Mesenchymal stem cell (in vitro differentiated cells and primary cell): Measurements from ENCODE around the gene CD163L1.

Experiments
- DNase-seq: peaks from one replicate; pipeline ENCODE4 v3.0.0-alpha.2; 2013
- H2AFZ ChIP-seq: one replicate; pipeline ENCODE4 v1.6.1; 2013; ENCODE audit warnings: low read depth, mild to moderate bottlenecking, control low read depth, inconsistent platforms, low read length, moderate library complexity
- H2AK5ac ChIP-seq: 2 replicates; pipeline ENCODE4 v1.6.1; 2013; ENCODE audit warnings: low read length, moderate library complexity, mild to moderate bottlenecking, inconsistent platforms; ENCODE audit not compliant: severe bottlenecking
- H2BK120ac ChIP-seq: one replicate; pipeline ENCODE4 v1.6.1; 2013; ENCODE audit warnings: low read depth, mild to moderate bottlenecking, inconsistent platforms, low read length, moderate library complexity
- H2BK12ac ChIP-seq, 2 experiments: one replicate each; pipeline ENCODE4 v1.6.1; 2013; ENCODE audit warnings: inconsistent platforms in 2 of 2, low read length in 2 of 2, mild to moderate bottlenecking in 2 of 2, moderate library complexity in 2 of 2, control low read depth in 1 of 2
- H2BK15ac ChIP-seq: one replicate; pipeline ENCODE4 v1.6.1; 2013; ENCODE audit warnings: mild to moderate bottlenecking, low read depth, inconsistent platforms; ENCODE audit not compliant: poor library complexity, severe bottlenecking
- H2BK5ac ChIP-seq: 2 replicates; pipeline ENCODE4 v1.6.1; 2013; ENCODE audit warnings: low read depth, mild to moderate bottlenecking, low read length, control low read depth, inconsistent platforms; ENCODE audit not compliant: poor library complexity, severe bottlenecking
- H3K14ac ChIP-seq, 2 experiments: one replicate each; pipeline ENCODE4 v1.6.1; 2013; ENCODE audit warnings: inconsistent platforms in 2 of 2, low read length in 2 of 2, control low read depth in 1 of 2, mild to moderate bottlenecking in 1 of 2, moderate library complexity in 1 of 2
- H3K18ac ChIP-seq, 2 experiments: one replicate each; pipeline ENCODE4 v1.6.1; 2013; ENCODE audit warnings: inconsistent platforms in 2 of 2, low read length in 2 of 2, control low read depth in 1 of 2, low read depth in 1 of 2, mild to moderate bottlenecking in 1 of 2
- H3K23ac ChIP-seq, 2 experiments: one replicate each; pipeline ENCODE4 v1.6.1; 2013; ENCODE audit warnings: inconsistent platforms in 2 of 2, low read length in 2 of 2, mild to moderate bottlenecking in 2 of 2, moderate library complexity in 2 of 2, control low read depth in 1 of 2
- H3K27ac ChIP-seq: 2 replicates; pipeline ENCODE4 v1.5.1; 2013; ENCODE audit warnings: mild to moderate bottlenecking, moderate library complexity, low read length, control low read depth, inconsistent platforms; ENCODE audit not compliant: poor library complexity, severe bottlenecking
- H3K27me3 ChIP-seq, 2 experiments: 2 replicates each; pipeline versions ENCODE4 v1.6.1 to v1.7.0; 2013; ENCODE audit warnings: low read length in 2 of 2, mild to moderate bottlenecking in 2 of 2, moderate library complexity in 2 of 2, control low read depth in 1 of 2, inconsistent platforms in 1 of 2; ENCODE audit not compliant: control insufficient read depth in 1 of 2, insufficient read depth in 1 of 2
- H3K36me3 ChIP-seq, 2 experiments: 2 replicates each; pipeline versions ENCODE4 v1.6.1 to v1.7.0; 2013; ENCODE audit warnings: low read length in 2 of 2, control low read depth in 1 of 2, inconsistent platforms in 1 of 2, low read depth in 1 of 2, mild to moderate bottlenecking in 1 of 2; ENCODE audit not compliant: insufficient read depth in 2 of 2, control insufficient read depth in 1 of 2
- H3K4ac ChIP-seq, 2 experiments: one replicate each; pipeline ENCODE4 v1.6.1; 2013; ENCODE audit warnings: inconsistent platforms in 2 of 2, low read length in 2 of 2, mild to moderate bottlenecking in 2 of 2, moderate library complexity in 2 of 2, control low read depth in 1 of 2, low read depth in 1 of 2
- H3K4me1 ChIP-seq: 2 replicates; pipeline ENCODE4 v1.6.1; 2013; ENCODE audit warnings: low read depth, low read length, control low read depth; ENCODE audit not compliant: control insufficient read depth, insufficient read depth
- H3K4me2 ChIP-seq: 2 replicates; pipeline ENCODE4 v1.6.1; 2013; ENCODE audit warnings: low read length, mild to moderate bottlenecking, inconsistent platforms; ENCODE audit not compliant: poor library complexity, severe bottlenecking
- H3K4me3 ChIP-seq, 2 experiments: 2 replicates each; pipeline versions ENCODE4 v1.5.1 to v1.7.0; 2013; ENCODE audit warnings: low read length in 2 of 2, mild to moderate bottlenecking in 2 of 2, control low read depth in 1 of 2, low read depth in 1 of 2; ENCODE audit not compliant: insufficient read depth in 1 of 2
- H3K79me1 ChIP-seq: replicated peaks from 2 replicates; pipeline ENCODE4 v1.6.1; 2013; ENCODE audit warnings: mild to moderate bottlenecking, control low read depth, low read length, inconsistent platforms; ENCODE audit not compliant: poor library complexity, severe bottlenecking
- H3K9ac ChIP-seq: 2 replicates; pipeline ENCODE4 v1.7.0; 2013; ENCODE audit warnings: mild to moderate bottlenecking, low read length, moderate library complexity
- H3K9me3 ChIP-seq: 2 replicates; pipeline ENCODE4 v1.7.0; 2013; ENCODE audit warnings: mild to moderate bottlenecking, low read length; ENCODE audit not compliant: control insufficient read depth
- H4K8ac ChIP-seq: one replicate; pipeline ENCODE4 v1.6.1; 2013; ENCODE audit warnings: inconsistent platforms, mild to moderate bottlenecking, low read length, moderate library complexity
- H4K91ac ChIP-seq: one replicate; pipeline ENCODE4 v1.6.1; 2013; ENCODE audit warnings: mild to moderate bottlenecking, low read length, inconsistent platforms
- WGBS: methylation state at CpG from one replicate; pipeline ENCODE4 v1.1.7; 2013; ENCODE audit warnings: mixed read lengths; 5-methylcytosine and 5-hydroxymethylcytosine counted together

Gene CD163L1

GRCh38 chr12:7324176-7324575 is 119.8 kb downstream of the CD163L1 start:
- Histone ChIP-seq H2BK5ac (no peak overlapping the region), H3K9ac (no peak overlapping the region), H3K23ac (no peak overlapping the region), H2BK12ac (no peak overlapping the region), H3K4ac (no peak overlapping the region), H3K27ac (no peak overlapping the region), H3K36me3 (no peaks in the 10 kb centered on the region), H2AK5ac (no peak overlapping the region), H3K4me1 (no peaks in the 10 kb centered on the region), H3K4me2 (no peak overlapping the region), H3K9me3 (no peaks in the 10 kb centered on the region), H4K91ac (no peak overlapping the region), H4K8ac (no peak overlapping the region), H3K14ac (no peak overlapping the region), H3K18ac (no peak overlapping the region), H3K4me3 (no peak overlapping the region), H3K27me3 (no peaks in the 10 kb centered on the region), H3K79me1 (no peaks in the 10 kb centered on the region), H2AFZ (no peak overlapping the region), H2BK15ac (no peak overlapping the region), H2BK120ac (no peak overlapping the region)
- no peak for DNase-seq
- 75% methylated on average over 5 of the region's 5 CpGs for WGBS

- H4K91ac ChIP-seq = no peak overlapping the region
- H3K23ac ChIP-seq = no peak overlapping the region
- no peaks in the 10 kb centered on the region for H3K4me1 ChIP-seq
- DNase-seq = no peak
- no peak overlapping the region for H2BK15ac ChIP-seq
- no peak overlapping the region for H3K27ac ChIP-seq
- no peak overlapping the region for H3K9ac ChIP-seq
- H3K14ac ChIP-seq = no peak overlapping the region
- H2BK12ac ChIP-seq = no peak overlapping the region
- no peak overlapping the region for H3K4ac ChIP-seq
- no peaks in the 10 kb centered on the region for H3K79me1 ChIP-seq
- H2BK120ac ChIP-seq = no peak overlapping the region
- no peak overlapping the region for H2AK5ac ChIP-seq
- H3K4me2 ChIP-seq = no peak overlapping the region
- no peaks in the 10 kb centered on the region for H3K9me3 ChIP-seq
- no peak overlapping the region for H3K4me3 ChIP-seq
- no peaks in the 10 kb centered on the region for H3K36me3 ChIP-seq
- no peak overlapping the region for H2BK5ac ChIP-seq
- no peak overlapping the region for H2AFZ ChIP-seq
- WGBS = 87% methylated on average over 5 of the region's 5 CpGs
- H3K27me3 ChIP-seq = no peaks in the 10 kb centered on the region
- H3K18ac ChIP-seq = no peak overlapping the region
- H4K8ac ChIP-seq = no peak overlapping the region
Measured at GRCh38 chr12:7322599-7322998, 121.4 kb downstream of the CD163L1 start.

DNA sequence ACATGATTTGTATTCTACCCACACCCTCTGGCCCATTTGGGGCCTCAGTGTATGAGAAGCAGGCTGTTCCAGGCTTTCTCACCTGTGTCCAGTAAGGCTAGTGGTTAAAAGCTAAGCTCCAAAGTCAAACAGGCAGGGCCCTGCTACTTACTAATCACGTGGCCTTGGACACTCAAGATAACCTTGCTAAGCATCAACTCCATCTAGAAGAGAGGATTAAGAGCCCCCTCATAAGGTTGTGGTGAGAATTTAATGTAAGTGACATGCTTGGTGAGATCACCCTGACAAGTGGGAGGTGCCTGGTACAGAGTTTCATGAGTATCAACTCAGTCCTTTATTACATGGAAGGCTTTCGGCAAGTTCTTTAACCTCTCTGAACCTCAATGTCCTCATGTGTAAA is 122.3 kb downstream of the CD163L1 start:
- Histone ChIP-seq H3K14ac (no peak overlapping the region), H3K79me1 (no peaks in the 10 kb centered on the region), H3K4ac (no peak overlapping the region), H3K4me3 (no peak overlapping the region), H2BK5ac (no peak overlapping the region), H3K23ac (no peak overlapping the region), H3K9me3 (no peaks in the 10 kb centered on the region), H2BK12ac (no peak overlapping the region), H2BK15ac (no peak overlapping the region), H2AK5ac (no peak overlapping the region), H3K9ac (no peak overlapping the region), H3K27me3 (no peaks in the 10 kb centered on the region), H3K4me1 (no peaks in the 10 kb centered on the region), H4K8ac (no peak overlapping the region), H4K91ac (no peak overlapping the region), H2BK120ac (no peak overlapping the region), H3K36me3 (no peaks in the 10 kb centered on the region), H2AFZ (no peak overlapping the region), H3K18ac (no peak overlapping the region), H3K27ac (no peak overlapping the region), H3K4me2 (no peak overlapping the region)
- no peak for DNase-seq
- WGBS = no CpG with 5 or more reads among the region's 2 CpGs

DNA sequence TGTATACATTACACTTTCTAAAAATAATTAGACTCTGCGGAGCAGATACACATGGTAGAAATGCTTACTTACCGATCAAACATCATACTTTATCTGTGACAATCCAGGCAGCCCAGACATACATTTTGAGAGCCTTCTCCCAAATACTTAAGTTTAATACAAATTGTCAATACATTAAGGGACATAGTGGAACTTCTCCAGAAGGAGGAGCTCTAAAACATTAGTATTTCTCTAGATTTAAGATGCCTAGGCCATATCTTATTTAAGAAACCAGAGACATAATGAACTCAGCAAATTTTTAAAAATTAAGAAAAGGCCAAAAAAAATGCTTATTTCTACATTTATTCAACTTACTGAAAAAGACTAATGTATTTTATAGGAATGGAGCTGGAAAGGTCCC is 124.0 kb downstream of the CD163L1 start:
- H3K79me1 ChIP-seq = no peaks in the 10 kb centered on the region
- no peak overlapping the region for H4K91ac ChIP-seq
- no peak overlapping the region for H2BK5ac ChIP-seq
- H2BK12ac ChIP-seq = no peak overlapping the region
- no peak overlapping the region for H2BK15ac ChIP-seq
- no peak overlapping the region for H3K23ac ChIP-seq
- 60% methylated on average over 1 of the region's 2 CpGs for WGBS
- H3K9ac ChIP-seq = no peak overlapping the region
- no peak overlapping the region for H4K8ac ChIP-seq
- H3K4me2 ChIP-seq = no peak overlapping the region
- H2AFZ ChIP-seq = no peak overlapping the region
- no peak overlapping the region for H3K4me3 ChIP-seq
- no peak overlapping the region for H3K4ac ChIP-seq
- H2BK120ac ChIP-seq = no peak overlapping the region
- H3K36me3 ChIP-seq = no peaks in the 10 kb centered on the region
- H3K9me3 ChIP-seq = no peaks in the 10 kb centered on the region
- no peak overlapping the region for H3K27ac ChIP-seq
- no peak overlapping the region for H3K14ac ChIP-seq
- no peaks in the 10 kb centered on the region for H3K27me3 ChIP-seq
- DNase-seq = no peak
- no peak overlapping the region for H2AK5ac ChIP-seq
- H3K18ac ChIP-seq = no peak overlapping the region
- H3K4me1 ChIP-seq = peaks cover 1% of the 10 kb centered on the region
